DND-41 (cell line): ENCODE data around the gene HBE1.

ENCODE experiments used
- ATAC-seq: fragments of 200-7000 bp; cut with Tn5 transposase; 3 replicates; pipeline ENCODE4 v1.9.1; 2021; ENCODE audit warnings: low read depth; ENCODE audit not compliant: insufficient read depth
- DNase-seq: peaks from one replicate; pipeline ENCODE4 v3.0.0-alpha.2; 2020
- H2AFZ ChIP-seq: 2 replicates; pipeline ENCODE4 v1.6.0; 2012; ENCODE audit warnings: low read depth, low read length
- H3K27ac ChIP-seq: 2 replicates; pipeline ENCODE4 v1.5.1; 2012; ENCODE audit warnings: low read length, inconsistent platforms
- H3K27me3 ChIP-seq: fragments of 200-600 bp; sonication (generic); 2 replicates; pipeline ENCODE4 v1.6.0; 2012; ENCODE audit warnings: low read length, mild to moderate bottlenecking, inconsistent platforms; ENCODE audit not compliant: insufficient read depth, poor library complexity
- H3K36me3 ChIP-seq: 2 replicates; pipeline ENCODE4 v1.5.1; 2012; ENCODE audit warnings: low read length, inconsistent platforms; ENCODE audit not compliant: insufficient read depth
- H3K4me1 ChIP-seq: 2 replicates; pipeline ENCODE4 v1.5.1; 2012; ENCODE audit warnings: mild to moderate bottlenecking, low read length; ENCODE audit not compliant: insufficient read depth
- H3K4me2 ChIP-seq: 2 replicates; pipeline ENCODE4 v1.6.0; 2012; ENCODE audit warnings: mild to moderate bottlenecking, moderate library complexity, low read length, inconsistent platforms; ENCODE audit not compliant: insufficient read depth
- H3K4me3 ChIP-seq, 2 experiments: fragments of 200-600 bp in 1 of 2; shearing (Covaris generic) in 1 of 2; 2 replicates each; pipeline ENCODE4 v1.5.1; 2012 to 2016; ENCODE audit warnings: inconsistent platforms in 2 of 2, low read length in 2 of 2, mild to moderate bottlenecking in 2 of 2, low read depth in 1 of 2, moderate library complexity in 1 of 2
- H3K79me2 ChIP-seq: 2 replicates; pipeline ENCODE4 v1.6.0; 2012; ENCODE audit warnings: low read length, inconsistent platforms; ENCODE audit not compliant: insufficient read depth
- H3K9ac ChIP-seq: 2 replicates; pipeline ENCODE4 v1.6.0; 2012; ENCODE audit warnings: low read depth, mild to moderate bottlenecking, inconsistent platforms, low read length, moderate library complexity
- H3K9me3 ChIP-seq: 2 replicates; pipeline ENCODE4 v1.5.1; 2012; ENCODE audit warnings: low read length, moderate library complexity, mild to moderate bottlenecking, inconsistent platforms; ENCODE audit not compliant: insufficient read depth, severe bottlenecking
- H4K20me1 ChIP-seq: 2 replicates; pipeline ENCODE4 v1.6.0; 2012; ENCODE audit warnings: low read length; ENCODE audit not compliant: insufficient read depth
- EZH2 ChIP-seq: IDR thresholded peaks from 3 replicates; pipeline ENCODE4 v1.6.1; 2012; ENCODE audit warnings: borderline replicate concordance, low read depth, mild to moderate bottlenecking, moderate library complexity, low read length, inconsistent platforms; ENCODE audit not compliant: severe bottlenecking
- TF ChIP-seq, protein P1 (sequence below): IDR thresholded peaks from 2 replicates; pipeline ENCODE4 v1.5.1; 2012; ENCODE audit warnings: borderline replicate concordance, low read length, moderate library complexity, mild to moderate bottlenecking; ENCODE audit not compliant: poor library complexity, severe bottlenecking; ENCODE audit errors: extremely low read depth

The HBE1 gene

GRCh38 chr11:5279471-5280090 is 9.8 kb upstream of the HBE1 start:
- H3K4me2 ChIP-seq = no peak overlapping the region
- H3K36me3 ChIP-seq = no peaks in the 10 kb centered on the region
- H3K4me1 ChIP-seq = no peaks in the 10 kb centered on the region
- no peak overlapping the region for H3K27ac ChIP-seq
- no peaks in the 10 kb centered on the region for H4K20me1 ChIP-seq
- H3K4me3 ChIP-seq = no peak overlapping the region
- no peaks in the 10 kb centered on the region for H3K9me3 ChIP-seq
- H3K9ac ChIP-seq = no peak overlapping the region
- peaks cover 2% of the 10 kb centered on the region for H3K27me3 ChIP-seq
- DNase-seq = no peak
- no peak overlapping the region for H2AFZ ChIP-seq
- TF ChIP-seq, protein P1, sequence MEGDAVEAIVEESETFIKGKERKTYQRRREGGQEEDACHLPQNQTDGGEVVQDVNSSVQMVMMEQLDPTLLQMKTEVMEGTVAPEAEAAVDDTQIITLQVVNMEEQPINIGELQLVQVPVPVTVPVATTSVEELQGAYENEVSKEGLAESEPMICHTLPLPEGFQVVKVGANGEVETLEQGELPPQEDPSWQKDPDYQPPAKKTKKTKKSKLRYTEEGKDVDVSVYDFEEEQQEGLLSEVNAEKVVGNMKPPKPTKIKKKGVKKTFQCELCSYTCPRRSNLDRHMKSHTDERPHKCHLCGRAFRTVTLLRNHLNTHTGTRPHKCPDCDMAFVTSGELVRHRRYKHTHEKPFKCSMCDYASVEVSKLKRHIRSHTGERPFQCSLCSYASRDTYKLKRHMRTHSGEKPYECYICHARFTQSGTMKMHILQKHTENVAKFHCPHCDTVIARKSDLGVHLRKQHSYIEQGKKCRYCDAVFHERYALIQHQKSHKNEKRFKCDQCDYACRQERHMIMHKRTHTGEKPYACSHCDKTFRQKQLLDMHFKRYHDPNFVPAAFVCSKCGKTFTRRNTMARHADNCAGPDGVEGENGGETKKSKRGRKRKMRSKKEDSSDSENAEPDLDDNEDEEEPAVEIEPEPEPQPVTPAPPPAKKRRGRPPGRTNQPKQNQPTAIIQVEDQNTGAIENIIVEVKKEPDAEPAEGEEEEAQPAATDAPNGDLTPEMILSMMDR = no peak
- no peak for TF ChIP-seq EZH2
- no peaks in the 10 kb centered on the region for H3K79me2 ChIP-seq
- no peak for ATAC-seq

GRCh38 chr11:5277807-5278382 is 8.2 kb upstream of the HBE1 start:
- no peak for DNase-seq
- no peak overlapping the region for H3K9ac ChIP-seq
- H3K27me3 ChIP-seq = peaks cover 6% of the 10 kb centered on the region
- H3K79me2 ChIP-seq = no peaks in the 10 kb centered on the region
- no peak overlapping the region for H3K4me3 ChIP-seq
- no peaks in the 10 kb centered on the region for H4K20me1 ChIP-seq
- no peak for ATAC-seq
- no peak overlapping the region for H3K4me2 ChIP-seq
- no peaks in the 10 kb centered on the region for H3K4me1 ChIP-seq
- no peak for TF ChIP-seq EZH2
- TF ChIP-seq, protein P1 = no peak
- H2AFZ ChIP-seq = no peak overlapping the region
- H3K27ac ChIP-seq = no peak overlapping the region
- no peaks in the 10 kb centered on the region for H3K9me3 ChIP-seq
- no peaks in the 10 kb centered on the region for H3K36me3 ChIP-seq

GRCh38 chr11:5276697-5277096 is 7.0 kb upstream of the HBE1 start:
- Histone ChIP-seq H3K9ac (no peak overlapping the region), H3K4me3 (no peak overlapping the region), H3K79me2 (no peaks in the 10 kb centered on the region), H3K4me1 (no peaks in the 10 kb centered on the region), H4K20me1 (no peaks in the 10 kb centered on the region), H3K27me3 (peaks cover 6% of the 10 kb centered on the region), H3K36me3 (no peaks in the 10 kb centered on the region), H3K27ac (no peak overlapping the region), H3K4me2 (no peak overlapping the region), H3K9me3 (no peaks in the 10 kb centered on the region), H2AFZ (no peak overlapping the region)
- TF ChIP-seq EZH2 = no peak
- TF ChIP-seq, protein P1 = no peak
- no peak for DNase-seq
- no peak for ATAC-seq
